Measurements from ENCODE around the gene CAMTA1.

CAMTA1 gene

DNA sequence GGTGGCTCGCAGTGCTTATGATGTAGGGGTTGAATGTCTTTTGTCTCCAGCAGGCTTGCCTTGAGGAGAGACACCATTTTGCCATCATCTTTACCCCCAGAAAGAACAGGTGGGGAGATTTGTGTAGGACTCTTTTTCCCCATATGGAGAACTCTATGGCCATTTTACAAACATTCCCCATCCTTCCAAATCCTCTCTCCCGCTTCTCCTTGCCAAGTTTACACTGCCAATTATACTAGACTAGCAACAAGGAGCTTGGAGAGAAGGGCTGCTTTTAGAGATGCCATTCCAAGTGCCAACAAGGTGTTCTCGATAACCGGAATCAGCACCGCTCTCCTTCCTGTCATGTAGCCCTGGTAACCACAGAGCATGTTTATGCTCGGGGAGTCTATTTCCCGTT is 233.1 kb downstream of the CAMTA1 start:
- no peak for DNase-seq
- H3K9me3 Mint-ChIP-seq = no peaks in the 10 kb centered on the region
- no peak overlapping the region for H3K4me3 Mint-ChIP-seq
- no peaks in the 10 kb centered on the region for H3K4me1 Mint-ChIP-seq (ENCODE audit: low read depth)
- no peak overlapping the region for H3K27ac Mint-ChIP-seq
- H3K27me3 Mint-ChIP-seq = peaks cover 14% of the 10 kb centered on the region
- no peaks in the 10 kb centered on the region for H3K36me3 Mint-ChIP-seq (ENCODE audit: low read depth)

GRCh38 chr1:7018826-7019225 is 233.6 kb downstream of the CAMTA1 start:
- H3K4me3 Mint-ChIP-seq = no peak overlapping the region
- H3K27ac Mint-ChIP-seq = no peak overlapping the region
- H3K36me3 Mint-ChIP-seq (ENCODE audit: low read depth) = no peaks in the 10 kb centered on the region
- H3K27me3 Mint-ChIP-seq = peaks cover 14% of the 10 kb centered on the region
- no peaks in the 10 kb centered on the region for H3K4me1 Mint-ChIP-seq (ENCODE audit: low read depth)
- no peaks in the 10 kb centered on the region for H3K9me3 Mint-ChIP-seq
- no peak for DNase-seq

DNA sequence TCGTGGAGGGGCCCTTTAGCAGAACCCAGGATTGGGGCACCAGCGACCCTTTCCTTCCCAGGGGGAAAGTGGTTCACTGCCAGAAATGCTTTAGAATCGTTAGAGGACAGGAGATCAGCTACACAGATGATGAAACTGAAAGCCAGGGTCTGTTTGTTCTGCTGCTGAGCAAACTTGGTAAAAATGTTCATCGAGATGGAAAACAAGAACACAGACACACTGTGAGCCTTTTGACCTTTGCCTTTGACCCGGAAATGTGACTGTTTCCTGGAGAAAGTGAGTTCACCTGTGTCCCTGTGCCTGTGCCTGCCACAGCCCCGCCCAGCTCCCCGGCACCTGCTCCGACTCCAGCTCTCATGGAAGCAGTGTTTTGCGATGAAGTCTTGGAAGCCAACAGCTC is 234.3 kb downstream of the CAMTA1 start:
- no peaks in the 10 kb centered on the region for H3K36me3 Mint-ChIP-seq (ENCODE audit: low read depth)
- H3K4me1 Mint-ChIP-seq (ENCODE audit: low read depth) = no peaks in the 10 kb centered on the region
- peaks cover 14% of the 10 kb centered on the region for H3K27me3 Mint-ChIP-seq
- H3K27ac Mint-ChIP-seq = no peak overlapping the region
- H3K9me3 Mint-ChIP-seq = no peaks in the 10 kb centered on the region
- no peak overlapping the region for H3K4me3 Mint-ChIP-seq
- DNase-seq = no peak

DNA sequence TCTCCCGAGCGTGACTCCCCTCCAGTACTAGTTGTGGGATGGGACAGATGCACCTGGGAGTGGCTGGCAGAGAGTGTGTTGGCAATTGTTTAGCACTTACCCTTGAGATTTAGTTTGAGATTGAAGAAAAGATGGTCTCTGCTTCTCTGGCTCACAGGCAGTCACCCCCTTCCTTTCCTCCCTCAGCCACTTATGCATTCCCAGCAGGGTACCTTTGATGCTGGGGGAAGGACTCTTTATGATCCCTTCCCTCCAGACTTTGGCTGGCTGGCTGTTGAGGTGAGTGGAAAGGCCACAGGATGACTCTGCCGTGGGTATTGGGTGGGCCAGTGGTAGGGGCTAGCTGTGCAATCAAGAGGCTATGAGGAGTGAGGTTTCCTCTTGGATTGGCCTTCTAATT is 236.8 kb downstream of the CAMTA1 start:
- no peak for DNase-seq
- H3K4me1 Mint-ChIP-seq (ENCODE audit: low read depth) = no peaks in the 10 kb centered on the region
- H3K9me3 Mint-ChIP-seq = no peaks in the 10 kb centered on the region
- no peak overlapping the region for H3K4me3 Mint-ChIP-seq
- H3K27ac Mint-ChIP-seq = no peak overlapping the region
- H3K36me3 Mint-ChIP-seq (ENCODE audit: low read depth) = no peaks in the 10 kb centered on the region
- H3K27me3 Mint-ChIP-seq = peaks cover 14% of the 10 kb centered on the region

DNA sequence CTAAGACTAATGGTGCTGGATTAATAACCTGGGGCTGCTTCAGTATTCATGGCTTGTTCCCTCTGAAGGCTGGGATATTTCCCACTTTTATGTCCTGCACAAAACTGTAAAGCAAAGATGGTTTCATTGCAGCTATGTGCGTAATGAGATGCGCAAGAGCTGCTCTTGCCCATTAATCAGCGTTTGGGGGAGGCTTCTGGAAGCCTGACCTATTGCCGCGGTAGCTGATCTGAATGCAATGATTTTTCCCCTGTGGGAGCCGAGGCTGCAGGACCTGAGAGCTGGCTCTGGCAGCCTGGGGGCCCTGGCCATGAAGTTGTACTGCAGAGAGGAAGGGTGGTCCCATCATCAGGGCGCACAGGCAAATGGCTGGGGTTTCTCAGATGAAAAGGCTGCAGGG is 239.8 kb downstream of the CAMTA1 start:
- H3K4me1 Mint-ChIP-seq (ENCODE audit: low read depth) = no peaks in the 10 kb centered on the region
- no peak for DNase-seq
- no peaks in the 10 kb centered on the region for H3K36me3 Mint-ChIP-seq (ENCODE audit: low read depth)
- H3K4me3 Mint-ChIP-seq = no peak overlapping the region
- peaks cover 7% of the 10 kb centered on the region for H3K27me3 Mint-ChIP-seq
- H3K9me3 Mint-ChIP-seq = no peaks in the 10 kb centered on the region
- no peak overlapping the region for H3K27ac Mint-ChIP-seq

DNA sequence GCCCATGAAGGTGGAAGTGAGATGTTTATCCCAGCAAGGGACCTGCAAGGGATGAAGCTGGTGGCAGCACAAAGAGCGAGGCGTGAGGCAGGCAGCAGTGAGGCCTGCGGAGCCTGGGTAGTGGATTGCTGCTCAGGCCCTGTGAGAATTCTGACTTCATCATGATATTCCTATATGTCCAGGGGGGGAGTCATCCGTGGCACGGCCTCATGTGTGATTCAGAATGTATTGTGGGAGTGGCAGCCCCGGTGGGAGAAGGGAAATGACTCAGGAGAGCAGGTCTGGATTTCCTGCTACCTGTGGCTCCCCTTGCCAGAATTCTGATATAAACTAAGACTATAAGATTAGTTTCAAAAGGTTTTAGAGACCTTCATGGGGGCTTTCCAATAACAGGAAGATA is 240.9 kb downstream of the CAMTA1 start:
- Mint-ChIP-seq H3K4me1 (ENCODE audit: low read depth) (no peaks in the 10 kb centered on the region), H3K27me3 (peaks cover 3% of the 10 kb centered on the region), H3K9me3 (no peaks in the 10 kb centered on the region), H3K27ac (no peak overlapping the region), H3K4me3 (no peak overlapping the region), H3K36me3 (ENCODE audit: low read depth) (no peaks in the 10 kb centered on the region)
- DNase-seq = no peak

- no peaks in the 10 kb centered on the region for H3K4me1 Mint-ChIP-seq (ENCODE audit: low read depth)
- H3K4me3 Mint-ChIP-seq = no peak overlapping the region
Measured at GRCh38 chr1:7032992-7033391, 247.7 kb downstream of the CAMTA1 start.

GRCh38 chr1:7036386-7036785 is 251.1 kb downstream of the CAMTA1 start:
- no peak overlapping the region for H3K4me3 Mint-ChIP-seq
- peaks cover 11% of the 10 kb centered on the region for H3K9me3 Mint-ChIP-seq
- no peak overlapping the region for H3K27ac Mint-ChIP-seq
- DNase-seq = no peak
- no peaks in the 10 kb centered on the region for H3K4me1 Mint-ChIP-seq (ENCODE audit: low read depth)
- no peaks in the 10 kb centered on the region for H3K36me3 Mint-ChIP-seq (ENCODE audit: low read depth)
- H3K27me3 Mint-ChIP-seq = peaks cover 15% of the 10 kb centered on the region

More at GRCh38 chr1:7032992-7033391, 247.7 kb downstream of the CAMTA1 start:
- no peak for DNase-seq
- no peak overlapping the region for H3K27ac Mint-ChIP-seq
- no peaks in the 10 kb centered on the region for H3K36me3 Mint-ChIP-seq (ENCODE audit: low read depth)
- peaks cover 11% of the 10 kb centered on the region for H3K9me3 Mint-ChIP-seq
- peaks cover 8% of the 10 kb centered on the region for H3K27me3 Mint-ChIP-seq

DNA sequence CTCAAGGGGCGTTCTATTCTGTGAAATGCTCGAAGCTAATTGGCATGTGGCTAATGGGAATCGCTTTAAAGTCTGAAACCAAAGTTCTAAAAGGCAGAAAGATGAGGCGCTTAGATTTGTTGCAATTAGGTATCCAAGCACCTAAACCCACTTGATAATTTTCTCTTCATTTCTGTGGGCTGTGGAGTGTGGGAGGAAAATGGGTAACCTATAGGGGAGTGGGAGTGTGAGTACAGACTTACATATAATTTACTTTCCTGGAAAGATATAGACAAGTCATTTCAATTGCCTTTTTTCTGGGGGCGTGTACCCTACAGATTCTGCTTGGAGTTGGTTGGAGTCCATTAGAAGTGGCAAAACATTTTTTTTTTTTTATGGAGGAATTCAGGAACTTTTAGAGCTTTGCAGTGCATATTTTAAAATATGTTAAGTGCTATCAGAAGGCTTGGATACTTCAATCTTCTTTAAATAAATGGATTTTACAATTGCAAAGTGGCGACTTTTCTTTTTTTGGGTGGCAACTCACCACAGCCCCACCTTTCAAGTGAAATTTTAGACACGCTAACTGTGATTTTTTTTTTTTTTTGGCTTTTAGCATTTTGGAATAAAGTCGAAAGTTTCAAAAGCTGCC is 254.5 kb downstream of the CAMTA1 start:
- no peaks in the 10 kb centered on the region for H3K36me3 Mint-ChIP-seq (ENCODE audit: low read depth)
- H3K9me3 Mint-ChIP-seq = no peaks in the 10 kb centered on the region
- H3K4me1 Mint-ChIP-seq (ENCODE audit: low read depth) = no peaks in the 10 kb centered on the region
- H3K27ac Mint-ChIP-seq = no peak overlapping the region
- no peak for DNase-seq
- H3K27me3 Mint-ChIP-seq = peaks cover 7% of the 10 kb centered on the region
- no peak overlapping the region for H3K4me3 Mint-ChIP-seq

- no peaks in the 10 kb centered on the region for H3K36me3 Mint-ChIP-seq (ENCODE audit: low read depth)
- H3K4me3 Mint-ChIP-seq = no peak overlapping the region
- H3K9me3 Mint-ChIP-seq = no peaks in the 10 kb centered on the region
- H3K27me3 Mint-ChIP-seq = peaks cover 11% of the 10 kb centered on the region
- H3K27ac Mint-ChIP-seq = no peak overlapping the region
- H3K4me1 Mint-ChIP-seq (ENCODE audit: low read depth) = no peaks in the 10 kb centered on the region
- no peak for DNase-seq
Measured at GRCh38 chr1:7040969-7041695, 255.9 kb downstream of the CAMTA1 start.

- H3K4me1 Mint-ChIP-seq (ENCODE audit: low read depth) = no peaks in the 10 kb centered on the region
- H3K36me3 Mint-ChIP-seq (ENCODE audit: low read depth) = no peaks in the 10 kb centered on the region
- no peak for DNase-seq
- H3K27ac Mint-ChIP-seq = no peak overlapping the region
- H3K4me3 Mint-ChIP-seq = no peak overlapping the region
- H3K9me3 Mint-ChIP-seq = no peaks in the 10 kb centered on the region
- peaks cover 11% of the 10 kb centered on the region for H3K27me3 Mint-ChIP-seq
Measured at GRCh38 chr1:7042322-7043190, 257.3 kb downstream of the CAMTA1 start.

DNA sequence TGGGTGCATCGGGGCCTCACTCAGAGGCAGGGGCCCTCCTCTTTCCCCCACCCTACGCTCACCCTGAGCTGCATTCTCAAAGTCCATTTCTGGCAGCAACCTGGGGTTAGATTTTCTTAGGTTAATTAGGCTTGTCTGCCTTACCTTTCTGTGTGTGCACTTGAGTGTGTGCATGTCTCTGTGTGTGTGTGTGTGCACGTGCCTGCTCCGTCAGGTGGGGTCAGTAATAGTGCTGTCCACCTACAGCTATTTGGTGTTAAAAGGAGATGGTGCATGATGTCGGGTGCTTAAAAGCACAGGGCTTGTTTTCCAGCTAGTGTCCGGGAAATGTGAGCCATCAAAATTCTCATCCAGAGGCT is 257.9 kb downstream of the CAMTA1 start:
- Mint-ChIP-seq H3K9me3 (no peaks in the 10 kb centered on the region), H3K4me1 (ENCODE audit: low read depth) (no peaks in the 10 kb centered on the region), H3K4me3 (no peak overlapping the region), H3K27ac (no peak overlapping the region), H3K36me3 (ENCODE audit: low read depth) (no peaks in the 10 kb centered on the region), H3K27me3 (peaks cover 11% of the 10 kb centered on the region)
- no peak for DNase-seq

DNA sequence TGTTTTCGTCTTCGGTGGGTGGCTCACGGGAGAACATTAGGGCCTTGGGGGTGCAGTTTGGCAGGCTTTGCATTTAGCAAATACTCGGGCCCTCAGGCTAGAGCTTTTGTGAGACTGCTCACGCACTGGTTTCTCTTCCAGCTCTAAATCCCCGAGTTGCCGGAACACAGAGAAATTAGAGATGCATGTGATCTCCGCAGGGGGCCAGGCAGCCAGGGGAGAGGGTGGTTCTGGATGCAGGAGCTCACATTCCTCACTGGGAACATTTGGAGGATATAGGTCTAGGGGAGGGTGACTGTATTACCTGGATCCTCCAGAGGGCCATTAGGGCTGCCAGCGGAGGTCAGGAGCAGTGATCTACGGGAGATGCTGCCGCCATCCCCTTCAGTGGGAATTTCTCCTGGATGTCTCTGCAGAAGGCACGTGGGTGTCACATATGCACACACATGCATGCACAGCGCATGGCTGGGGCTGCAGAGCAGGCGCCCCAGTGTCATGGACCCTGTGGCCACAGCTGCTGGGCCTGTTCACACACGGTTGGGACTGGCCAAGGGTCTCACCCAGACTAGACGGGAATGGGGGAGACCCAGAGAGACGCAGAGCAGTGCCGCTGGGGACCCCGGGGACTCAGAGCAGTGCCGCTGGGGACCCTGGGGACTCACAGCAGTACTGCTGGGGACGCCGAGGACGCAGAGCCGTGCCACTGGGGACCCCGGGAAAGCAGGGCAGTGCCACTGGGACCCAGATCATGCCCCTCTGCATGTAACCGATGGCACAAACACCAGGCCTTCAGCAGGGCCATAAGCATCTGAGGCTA is 258.7 kb downstream of the CAMTA1 start:
- DNase-seq = no peak

DNA sequence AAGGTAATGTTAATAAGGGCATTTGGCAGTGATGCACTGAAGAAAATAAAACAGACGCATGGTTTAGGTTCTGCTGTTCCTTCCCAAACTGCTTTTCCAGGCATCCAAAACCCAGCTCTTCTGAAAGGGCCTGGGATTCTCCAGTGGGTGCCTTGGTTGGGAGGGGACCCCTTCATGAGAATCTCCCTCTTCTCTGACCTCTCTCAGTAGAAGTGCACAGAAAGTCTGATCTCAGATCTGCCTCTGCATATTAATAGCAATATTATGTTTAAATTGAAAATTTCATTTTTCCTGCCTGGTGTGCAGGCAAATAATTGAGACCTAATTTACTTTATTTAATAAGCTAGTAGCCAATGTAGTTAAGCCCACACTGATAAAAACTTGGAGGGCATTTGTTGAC is 260.6 kb downstream of the CAMTA1 start:
- H3K9me3 Mint-ChIP-seq = no peaks in the 10 kb centered on the region
- no peak for DNase-seq
- no peaks in the 10 kb centered on the region for H3K36me3 Mint-ChIP-seq (ENCODE audit: low read depth)
- peaks cover 3% of the 10 kb centered on the region for H3K27me3 Mint-ChIP-seq
- H3K4me1 Mint-ChIP-seq (ENCODE audit: low read depth) = no peaks in the 10 kb centered on the region
- no peak overlapping the region for H3K4me3 Mint-ChIP-seq
- no peak overlapping the region for H3K27ac Mint-ChIP-seq

More for the DNA sequence above, 258.7 kb downstream of the CAMTA1 start:
- H3K4me1 Mint-ChIP-seq (ENCODE audit: low read depth) = no peaks in the 10 kb centered on the region
- H3K4me3 Mint-ChIP-seq = no peak overlapping the region
- H3K27ac Mint-ChIP-seq = no peak overlapping the region
- H3K36me3 Mint-ChIP-seq (ENCODE audit: low read depth) = no peaks in the 10 kb centered on the region
- no peaks in the 10 kb centered on the region for H3K9me3 Mint-ChIP-seq
- H3K27me3 Mint-ChIP-seq = peaks cover 8% of the 10 kb centered on the region
